ENCODE measurements around the gene STAB2.

STAB2 gene

GRCh38 chr12:103756443-103756842 is 169.4 kb downstream of the STAB2 start:
- Mint-ChIP-seq H3K4me1 (no peaks in the 10 kb centered on the region), H3K9me3 (no peaks in the 10 kb centered on the region), H3K27me3 (ENCODE audit: low read depth, poor library complexity) (peaks cover 3% of the 10 kb centered on the region), H3K36me3 (ENCODE audit: low read depth) (no peaks in the 10 kb centered on the region), H3K4me3 (no peak overlapping the region), H3K27ac (no peak overlapping the region)
- DNase-seq, result no peak
- TF ChIP-seq CTCF (IDR thresholded peaks at IDR 0.05), result no peak

GRCh38 chr12:103757248-103757647 is 170.2 kb downstream of the STAB2 start:
- no peaks in the 10 kb centered on the region for H3K36me3 Mint-ChIP-seq (ENCODE audit: low read depth)
- no peak for DNase-seq
- H3K9me3 Mint-ChIP-seq, result no peaks in the 10 kb centered on the region
- no peaks in the 10 kb centered on the region for H3K4me1 Mint-ChIP-seq
- H3K4me3 Mint-ChIP-seq, result no peak overlapping the region
- peaks cover 3% of the 10 kb centered on the region for H3K27me3 Mint-ChIP-seq (ENCODE audit: low read depth, poor library complexity)
- no peak overlapping the region for H3K27ac Mint-ChIP-seq
- TF ChIP-seq CTCF (IDR thresholded peaks at IDR 0.05), result no peak

GRCh38 chr12:103758310-103759089 is 171.4 kb downstream of the STAB2 start:
- Mint-ChIP-seq H3K9me3 (no peaks in the 10 kb centered on the region), H3K27ac (no peak overlapping the region), H3K4me3 (no peak overlapping the region), H3K4me1 (no peaks in the 10 kb centered on the region), H3K27me3 (ENCODE audit: low read depth, poor library complexity) (no peaks in the 10 kb centered on the region), H3K36me3 (ENCODE audit: low read depth) (no peaks in the 10 kb centered on the region)
- no peak for DNase-seq
- no peak for TF ChIP-seq CTCF (IDR thresholded peaks at IDR 0.05)

GRCh38 chr12:103762473-103762872 is 175.4 kb downstream of the STAB2 start:
- Mint-ChIP-seq H3K27ac (no peak overlapping the region), H3K9me3 (no peaks in the 10 kb centered on the region), H3K4me1 (peaks cover 10% of the 10 kb centered on the region), H3K4me3 (no peak overlapping the region), H3K27me3 (ENCODE audit: low read depth, poor library complexity) (no peaks in the 10 kb centered on the region), H3K36me3 (ENCODE audit: low read depth) (no peaks in the 10 kb centered on the region)
- no peak for TF ChIP-seq CTCF (IDR thresholded peaks at IDR 0.05)
- no peak for DNase-seq

GRCh38 chr12:103765322-103765721 is 178.2 kb downstream of the STAB2 start:
- Mint-ChIP-seq H3K27ac (peak overlapping the region; percentile 48), H3K4me3 (no peak overlapping the region), H3K36me3 (ENCODE audit: low read depth) (no peaks in the 10 kb centered on the region), H3K27me3 (ENCODE audit: low read depth, poor library complexity) (no peaks in the 10 kb centered on the region), H3K4me1 (peaks cover 23% of the 10 kb centered on the region), H3K9me3 (no peaks in the 10 kb centered on the region)
- DNase-seq, result no peak
- no peak for TF ChIP-seq CTCF (IDR thresholded peaks at IDR 0.05)

- Mint-ChIP-seq H3K4me3 (no peak overlapping the region), H3K4me1 (peaks cover 23% of the 10 kb centered on the region), H3K27me3 (ENCODE audit: low read depth, poor library complexity) (no peaks in the 10 kb centered on the region), H3K27ac (peak overlapping the region; percentile 31), H3K36me3 (ENCODE audit: low read depth) (no peaks in the 10 kb centered on the region), H3K9me3 (no peaks in the 10 kb centered on the region)
- no peak for TF ChIP-seq CTCF (IDR thresholded peaks at IDR 0.05)
- no peak for DNase-seq
Measured at GRCh38 chr12:103766028-103766427, 179.0 kb downstream of the STAB2 start.
